ENCODE measurements around the gene OR4D1.

Gene OR4D1

DNA sequence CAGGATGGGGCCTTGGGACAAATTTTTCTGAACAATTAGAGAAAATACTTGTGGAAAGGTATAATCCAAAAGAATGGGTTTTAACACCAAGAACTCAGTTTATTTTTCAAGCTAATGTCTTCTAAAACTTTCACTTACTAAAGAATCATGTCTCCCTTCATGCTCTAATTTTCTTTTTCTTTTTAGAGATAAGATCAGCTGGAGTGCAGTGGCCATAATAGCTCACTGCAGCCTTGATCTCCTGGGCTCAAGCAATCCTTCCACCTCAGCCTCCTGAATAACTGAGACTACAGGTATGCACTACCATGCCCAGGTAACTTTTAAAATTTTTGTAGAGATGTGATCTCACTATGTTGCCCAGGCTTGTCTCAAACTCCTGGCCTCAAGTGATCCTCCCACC lies 5.5 kb downstream of the OR4D1 start:
- DNase-seq (ENCODE audit: low spot score): no peak

DNA sequence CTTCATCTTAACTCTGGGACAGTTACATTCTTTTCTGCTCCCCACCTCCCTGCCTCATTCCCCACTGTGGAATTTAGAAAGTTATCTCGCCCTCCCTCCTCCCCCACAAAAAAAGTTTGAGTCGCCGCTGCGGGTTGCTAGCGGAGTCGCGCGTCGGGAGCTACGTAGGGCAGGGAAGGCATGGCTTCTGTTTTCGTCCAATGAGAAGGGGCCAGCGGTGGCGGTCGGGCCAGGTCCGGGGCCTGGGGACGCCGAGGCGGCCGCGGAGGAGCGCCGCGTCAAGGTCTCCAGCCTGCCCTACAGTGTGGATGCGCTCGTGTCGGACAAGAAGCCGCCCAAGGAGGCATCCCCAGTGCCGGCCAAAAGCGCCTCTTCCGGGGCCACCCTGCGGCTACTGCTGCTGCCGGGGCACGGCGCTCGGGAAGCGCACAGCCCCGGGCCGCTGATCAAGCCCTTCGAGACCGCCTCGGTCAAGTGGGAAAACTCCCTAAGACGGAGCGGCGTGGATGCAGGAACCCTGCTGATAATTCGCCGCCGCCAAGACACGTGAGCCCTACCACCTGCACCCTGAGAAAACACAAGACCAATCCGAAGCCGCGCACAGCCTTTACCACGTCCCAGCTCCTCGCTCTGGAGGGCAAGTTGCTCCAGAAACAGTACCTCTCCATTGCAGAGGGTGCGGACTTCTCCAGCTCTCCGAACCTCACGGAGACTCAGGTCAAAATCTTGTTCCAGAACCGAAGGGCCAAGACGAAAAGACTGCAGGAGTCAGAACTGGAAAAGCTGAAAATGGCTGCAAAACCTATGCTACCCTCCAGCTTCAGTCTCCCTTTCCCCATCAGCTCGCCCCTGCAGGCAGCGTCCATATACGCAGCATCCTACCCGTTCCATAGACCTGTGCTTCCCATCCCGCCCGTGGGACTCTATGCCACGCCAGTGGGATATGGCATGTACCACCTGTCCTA lies 8.9 kb downstream of the OR4D1 start:
- no peak for DNase-seq (ENCODE audit: low spot score)

DNA sequence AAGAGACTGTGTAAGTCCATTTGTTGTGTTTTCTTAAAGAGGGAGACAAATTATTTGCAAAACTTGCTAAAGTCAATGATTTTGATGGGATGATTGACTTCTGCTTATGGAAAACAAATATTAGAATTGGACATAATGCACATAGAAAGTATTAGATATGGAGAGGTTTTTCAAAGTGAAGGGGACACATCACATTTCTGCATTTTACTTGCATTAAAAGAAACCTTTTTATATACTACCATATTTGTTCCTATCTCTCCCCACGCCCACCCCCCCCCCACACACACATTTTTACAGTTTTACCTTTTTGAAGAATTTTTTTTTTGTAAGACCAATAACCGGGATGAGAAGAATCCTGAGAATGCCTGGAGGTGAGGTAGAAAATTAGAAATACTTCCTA lies 10.0 kb downstream of the OR4D1 start:
- no peak for DNase-seq (ENCODE audit: low spot score)

DNA sequence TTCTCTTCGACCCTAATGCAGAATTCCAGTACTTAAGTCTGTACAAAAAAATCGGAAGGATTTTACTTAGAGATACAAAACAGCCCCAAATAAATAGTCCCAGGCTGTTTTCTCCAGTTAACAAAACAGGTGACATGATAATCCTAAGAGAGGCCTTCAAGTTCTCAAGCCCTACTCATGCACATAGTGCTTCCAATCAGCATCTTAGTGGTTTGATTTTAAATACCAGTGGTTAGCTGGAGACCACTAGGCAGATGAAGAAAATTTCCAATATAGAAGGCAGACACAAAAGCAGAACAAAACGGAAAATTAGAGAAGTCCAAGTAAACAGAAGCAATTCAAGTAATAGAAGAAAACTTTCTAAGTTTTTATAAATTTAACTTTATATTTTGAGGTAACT lies 13.4 kb downstream of the OR4D1 start:
- DNase-seq (ENCODE audit: low spot score): no peak

DNA sequence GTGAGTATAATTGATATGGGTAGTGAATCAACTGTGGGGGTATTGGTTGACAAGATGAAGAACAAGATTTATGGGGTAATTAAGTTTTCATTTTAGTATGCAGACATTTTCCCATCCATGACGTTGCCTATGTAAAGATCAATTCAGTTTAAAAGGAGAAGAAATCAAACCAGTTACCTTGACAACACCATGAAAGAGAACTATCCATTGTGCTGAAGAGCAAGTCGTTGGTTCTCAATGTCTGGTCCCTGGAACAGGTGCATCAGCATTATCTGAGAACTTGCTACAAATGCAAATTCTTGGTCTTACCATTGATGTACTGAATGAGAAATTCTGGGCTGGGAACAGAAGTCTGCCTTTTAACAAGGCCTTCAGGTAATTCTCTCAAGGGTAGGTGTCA lies 17.8 kb downstream of the OR4D1 start:
- no peak for DNase-seq (ENCODE audit: low spot score)

DNA sequence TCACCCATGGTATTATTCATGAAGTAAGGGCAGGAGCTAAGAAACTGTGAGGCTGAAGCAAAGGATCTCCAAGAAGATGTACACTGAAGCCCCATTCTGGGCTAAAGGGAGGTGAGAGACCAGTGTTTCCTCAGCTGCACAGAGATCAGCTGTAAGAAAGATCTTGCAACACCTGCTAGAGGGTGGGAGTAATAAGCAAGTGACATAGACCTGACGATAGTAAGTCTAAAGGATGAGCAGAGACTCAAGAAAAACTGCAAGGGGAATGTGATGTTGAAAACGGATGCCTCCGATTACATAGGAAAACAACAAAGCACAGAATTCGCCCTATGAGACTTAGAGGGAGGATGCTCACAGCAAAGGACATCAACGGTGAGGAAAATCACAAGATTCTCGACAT lies 18.5 kb downstream of the OR4D1 start, which contains the start of gene OR4D2:
TSS of gene OR4D2 (plus strand) at position 301 of the 400 bp plus-strand sequence. CDS start 2,674 bp downstream, outside the sequence.
- no peak for DNase-seq (ENCODE audit: low spot score)

DNA sequence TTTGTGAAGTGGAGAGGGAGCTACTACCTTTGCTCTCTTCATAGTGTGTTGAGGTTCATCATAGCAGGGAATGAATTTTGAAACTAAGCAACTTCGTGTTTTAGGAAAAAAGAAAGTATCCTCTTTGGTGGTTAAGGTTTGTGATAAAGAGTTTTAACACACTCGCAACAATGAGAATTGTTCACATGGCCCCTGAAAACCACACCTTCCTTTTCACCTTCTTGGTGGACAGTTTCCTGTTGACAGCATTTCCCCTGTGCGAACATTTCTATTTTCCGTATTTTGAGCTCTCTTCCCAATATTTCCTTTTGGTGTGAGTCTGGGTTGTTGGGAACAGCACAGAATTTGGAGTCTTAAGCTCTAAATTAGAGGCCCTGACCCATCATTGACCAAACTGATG lies 22.4 kb downstream of the OR4D1 start:
- no peak for DNase-seq (ENCODE audit: low spot score)

DNA sequence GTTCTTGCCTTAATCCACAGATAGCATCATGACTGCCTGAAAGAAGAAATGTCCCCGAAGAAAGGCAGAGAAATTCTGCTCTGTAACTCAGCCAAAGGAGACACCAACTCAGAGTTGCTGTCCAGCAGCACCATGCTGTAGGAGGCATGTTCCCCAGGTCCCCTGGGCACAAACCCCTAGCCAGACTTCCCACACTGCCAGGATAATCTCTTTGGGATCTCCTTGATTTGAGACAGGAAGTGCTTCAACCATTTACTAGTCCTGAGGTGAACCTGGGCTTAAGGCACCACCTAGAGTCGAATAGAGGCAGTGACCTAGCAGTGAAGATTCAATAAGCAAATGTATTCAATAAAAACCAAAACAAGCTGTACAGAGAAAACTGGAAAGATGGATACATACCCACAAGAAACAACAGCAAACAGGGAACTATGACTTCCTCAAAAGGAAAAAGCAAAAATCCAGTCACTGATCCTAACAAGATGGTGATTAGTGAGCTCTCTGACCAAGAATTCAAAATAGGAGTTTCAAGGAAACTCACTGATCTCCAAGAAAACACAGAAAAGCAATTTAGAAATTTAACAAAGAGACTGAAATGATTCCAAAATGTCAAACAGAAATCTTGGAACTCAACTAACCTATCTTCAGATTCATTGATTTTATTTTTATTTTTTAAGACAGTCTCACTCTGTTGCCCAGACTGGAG lies 24.3 kb downstream of the OR4D1 start:
- no peak for DNase-seq (ENCODE audit: low spot score)

DNA sequence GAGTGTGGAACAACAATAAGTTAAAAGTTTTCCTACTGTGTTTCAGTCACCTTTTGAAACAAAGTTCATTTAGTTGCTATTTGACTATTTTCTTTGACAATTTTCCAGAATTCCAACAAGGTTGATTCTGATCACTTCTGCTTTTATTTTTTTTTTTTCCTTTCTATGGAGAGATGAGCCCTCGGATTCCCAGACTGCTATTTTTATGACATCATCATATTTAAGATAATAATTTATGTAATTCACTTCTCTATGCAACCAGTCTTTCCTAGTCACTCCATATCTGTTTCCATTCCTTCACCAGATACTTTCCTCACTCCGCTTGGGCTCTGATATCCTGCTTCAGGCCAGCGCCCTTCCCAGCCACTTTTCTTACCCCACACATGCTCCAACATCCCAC lies 26.7 kb downstream of the OR4D1 start:
- DNase-seq (ENCODE audit: low spot score): no peak

DNA sequence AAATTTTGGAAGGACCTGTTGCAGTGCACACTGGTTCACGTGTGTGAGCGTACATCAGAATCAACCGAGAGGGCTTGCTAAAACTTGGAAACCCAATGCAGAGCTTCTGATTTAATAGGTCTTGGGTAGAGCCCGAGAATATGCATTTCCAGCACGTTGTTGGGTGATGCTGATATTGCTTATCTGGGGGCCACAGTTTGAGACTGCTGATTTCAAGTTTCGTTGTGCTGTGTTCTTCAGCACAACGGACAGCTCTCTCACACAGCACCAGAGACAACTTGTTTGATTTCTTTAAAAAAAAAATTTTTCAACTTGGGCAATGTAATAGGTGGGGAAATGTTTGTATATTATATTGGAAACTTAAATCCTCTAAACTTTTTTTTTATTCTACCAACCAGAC lies 28.0 kb downstream of the OR4D1 start:
- DNase-seq (ENCODE audit: low spot score): no peak

DNA sequence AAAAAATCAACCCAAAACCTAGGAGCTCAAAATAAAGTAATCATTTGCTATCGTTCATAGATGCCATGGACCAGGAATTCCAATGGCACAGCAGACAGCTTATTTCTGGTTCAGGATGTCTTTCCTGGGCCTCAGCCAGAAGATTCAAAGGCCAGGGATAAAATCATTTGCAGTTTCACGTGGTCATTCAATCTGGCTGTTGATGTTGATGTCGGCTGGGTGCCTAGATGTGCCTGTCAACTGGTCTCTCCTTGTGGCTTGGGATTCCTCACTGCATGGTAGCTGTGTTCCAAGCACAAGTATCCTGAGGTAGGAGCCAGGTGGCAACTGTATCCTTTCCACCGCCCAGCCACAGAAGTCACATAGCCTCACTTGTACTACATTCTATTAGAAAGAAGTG lies 33.6 kb downstream of the OR4D1 start:
- DNase-seq (ENCODE audit: low spot score): no peak

DNA sequence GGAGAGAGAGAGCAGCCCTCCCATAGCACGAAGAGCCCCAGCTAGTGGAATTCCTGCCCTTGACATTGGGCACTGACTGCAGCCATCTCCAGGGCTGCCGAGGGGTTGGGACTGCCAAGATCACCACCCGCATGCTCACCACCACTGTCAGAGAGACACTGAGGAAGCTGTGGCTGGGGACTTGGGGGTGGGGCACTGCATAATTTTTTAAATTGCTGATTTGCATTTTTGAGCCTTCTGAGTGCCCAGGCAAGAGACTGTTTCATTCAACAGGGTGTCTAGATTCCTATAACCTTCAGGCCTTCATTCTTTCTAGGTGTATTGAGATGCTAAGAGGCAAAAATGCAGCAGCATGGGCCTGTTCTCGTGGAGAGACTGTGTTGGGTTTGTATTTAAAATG lies 35.3 kb downstream of the OR4D1 start:
- no peak for DNase-seq (ENCODE audit: low spot score)

DNA sequence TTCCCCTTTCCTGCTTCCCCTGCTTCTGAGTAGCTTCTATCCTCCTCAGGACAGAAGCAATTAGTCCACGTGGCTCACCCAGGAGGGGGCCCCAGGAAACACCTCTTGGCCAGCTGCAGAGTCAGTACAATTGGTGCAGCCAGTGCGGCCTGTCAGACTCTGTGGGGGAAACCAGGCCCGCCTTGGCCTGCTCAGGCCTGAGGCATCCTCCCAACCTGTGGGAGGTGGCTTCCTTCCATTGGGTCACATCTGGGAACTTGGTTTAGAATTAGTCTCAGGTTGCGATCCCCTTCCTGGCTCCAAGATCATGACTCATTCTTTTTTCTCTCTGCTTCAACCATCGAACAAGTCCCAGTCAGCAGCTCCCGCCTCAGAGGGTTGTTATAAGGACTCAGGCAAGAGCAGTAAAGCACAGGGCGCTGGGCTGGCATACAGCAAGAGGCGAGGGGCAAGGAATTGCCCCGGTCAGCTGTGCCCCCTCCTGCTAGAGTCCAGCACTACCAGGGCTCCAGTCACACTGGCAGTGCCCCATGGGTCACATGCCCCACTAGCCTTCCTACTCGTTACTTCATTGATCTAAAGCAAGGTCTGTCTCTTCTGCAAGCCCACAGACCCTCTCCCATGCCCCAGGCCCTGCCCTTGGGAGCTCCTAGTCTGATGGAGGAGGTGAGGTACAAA lies 36.3 kb downstream of the OR4D1 start:
- DNase-seq (ENCODE audit: low spot score): no peak

DNA sequence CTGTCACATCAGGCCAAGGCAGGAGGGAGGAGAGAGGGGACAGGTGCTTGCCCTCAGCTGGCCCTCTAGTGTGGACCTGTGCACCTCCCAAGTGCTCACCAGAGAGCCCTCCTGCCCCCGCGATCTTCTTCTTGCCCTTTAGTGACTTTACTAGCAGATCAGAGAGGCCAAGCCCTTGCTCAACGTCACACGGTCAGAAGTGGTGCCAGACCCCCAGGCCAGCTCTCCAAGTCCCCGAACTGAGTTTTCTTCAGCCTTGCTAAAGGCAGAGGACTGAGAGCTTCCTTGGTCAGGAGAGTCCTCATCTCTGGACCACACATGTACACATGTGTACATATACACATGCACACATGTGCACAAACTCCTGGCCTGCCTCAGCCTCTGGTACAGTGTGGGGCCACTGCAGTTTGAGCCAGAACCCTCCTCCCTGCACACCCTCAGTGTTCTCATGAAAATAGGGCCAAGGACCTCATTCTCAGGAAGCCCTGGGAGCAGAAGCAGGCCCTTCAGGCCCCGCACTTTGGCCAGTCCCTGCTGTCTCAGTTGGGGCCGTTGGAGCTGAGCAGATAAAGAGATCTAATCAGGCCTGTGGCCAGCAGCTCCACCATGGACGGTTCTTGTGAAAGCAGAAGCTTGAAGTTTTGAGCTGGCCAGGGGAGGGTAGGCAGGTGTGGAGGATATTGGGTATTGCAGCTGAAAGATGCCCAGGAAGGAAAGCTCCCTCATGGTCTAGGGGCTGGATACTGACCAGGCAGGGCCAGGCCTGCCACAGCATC lies 37.0 kb downstream of the OR4D1 start:
- DNase-seq (ENCODE audit: low spot score): no peak

DNA sequence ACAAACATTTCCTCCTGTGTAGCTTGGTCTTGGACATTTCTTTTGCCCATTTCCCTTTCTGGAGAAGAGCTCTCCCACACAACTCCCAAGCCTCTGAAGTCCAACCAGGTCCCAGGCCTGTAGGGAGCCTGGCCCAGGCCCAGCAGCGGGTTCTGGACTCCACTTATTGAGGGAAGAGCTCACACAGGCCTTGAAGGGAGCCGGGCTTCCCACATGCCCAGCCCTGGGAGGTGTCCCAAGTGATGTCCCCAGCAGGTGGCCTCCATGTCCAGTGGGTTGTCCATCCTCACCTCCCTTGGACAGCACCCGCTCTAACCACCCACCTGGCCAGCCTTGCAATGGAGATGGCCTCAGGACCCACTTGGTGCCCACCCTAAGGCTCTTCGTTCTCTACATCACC lies 38.4 kb downstream of the OR4D1 start:
- no peak for DNase-seq (ENCODE audit: low spot score)

DNA sequence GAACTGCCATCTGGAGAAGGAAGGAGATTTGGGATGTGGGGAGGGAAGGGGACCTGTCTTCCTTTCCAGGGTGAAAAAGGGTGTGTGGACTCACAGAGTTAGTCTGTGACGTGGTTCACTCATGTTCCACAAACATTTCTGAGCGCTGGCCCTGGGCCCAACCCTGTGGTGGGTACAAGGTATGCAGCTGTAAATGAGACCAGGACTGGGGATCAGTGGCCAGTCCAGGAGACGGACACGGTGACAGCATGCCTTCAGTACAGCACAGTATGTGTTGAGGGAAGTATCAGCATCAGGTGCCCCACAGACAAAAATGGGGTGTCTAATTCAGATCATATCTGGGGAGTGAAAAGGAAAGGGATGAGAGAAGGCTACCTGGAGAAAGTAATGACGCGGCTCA lies 38.9 kb downstream of the OR4D1 start:
- no peak for DNase-seq (ENCODE audit: low spot score)

DNA sequence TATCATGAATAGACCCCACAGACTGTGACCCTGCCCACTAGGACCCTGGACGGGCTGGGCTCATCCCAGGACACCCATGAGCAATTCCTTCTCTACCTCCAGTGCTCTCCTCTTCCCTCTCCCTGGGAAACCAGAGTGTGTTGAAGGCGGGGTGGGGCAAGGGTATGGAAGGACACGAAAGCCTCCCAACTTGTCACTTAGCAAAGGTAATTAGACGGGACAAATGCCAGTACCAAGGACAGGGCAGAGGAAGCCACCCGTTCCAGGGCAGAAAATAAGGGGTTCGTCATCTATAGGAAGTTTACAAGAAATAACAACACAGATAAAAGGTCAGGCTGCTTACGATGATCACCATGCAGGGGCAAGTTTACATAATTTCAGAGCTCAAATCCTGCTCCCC lies 39.5 kb downstream of the OR4D1 start:
- no peak for DNase-seq (ENCODE audit: low spot score)

DNA sequence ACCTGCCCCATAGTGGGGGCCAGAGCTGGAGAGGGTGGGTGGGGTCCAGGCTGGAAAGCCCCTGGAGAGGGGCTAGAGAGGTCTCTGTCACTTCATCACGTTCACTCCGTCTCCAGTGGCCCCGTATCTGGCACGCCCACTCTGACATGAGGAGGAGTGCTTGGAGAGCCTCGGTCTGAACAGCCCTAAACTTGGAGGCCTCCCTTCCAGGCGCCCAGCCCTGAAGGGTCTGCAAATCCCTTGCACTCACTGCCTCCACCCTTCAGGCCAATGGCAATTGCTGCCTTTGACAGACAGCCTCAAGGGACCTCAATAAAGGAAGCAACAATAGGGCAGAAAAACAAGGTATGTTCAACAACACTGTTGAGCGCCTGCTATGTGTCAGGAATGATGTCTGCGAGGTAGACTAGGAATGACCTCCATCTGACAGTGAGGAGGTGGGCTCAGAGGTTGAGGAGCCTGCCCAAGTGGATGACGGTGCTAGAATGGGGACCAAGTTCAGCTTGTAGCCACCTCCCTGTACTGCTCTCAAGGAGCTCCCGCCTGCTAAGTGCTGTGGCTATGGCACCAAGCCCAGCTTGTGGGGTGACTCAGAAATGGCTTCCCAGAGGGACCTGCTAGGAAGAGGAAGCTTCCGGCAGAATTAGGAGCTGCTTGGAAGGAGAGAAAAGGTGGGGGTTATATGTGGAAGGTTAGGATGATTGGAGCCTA lies 41.4 kb downstream of the OR4D1 start:
- DNase-seq (ENCODE audit: low spot score): no peak

DNA sequence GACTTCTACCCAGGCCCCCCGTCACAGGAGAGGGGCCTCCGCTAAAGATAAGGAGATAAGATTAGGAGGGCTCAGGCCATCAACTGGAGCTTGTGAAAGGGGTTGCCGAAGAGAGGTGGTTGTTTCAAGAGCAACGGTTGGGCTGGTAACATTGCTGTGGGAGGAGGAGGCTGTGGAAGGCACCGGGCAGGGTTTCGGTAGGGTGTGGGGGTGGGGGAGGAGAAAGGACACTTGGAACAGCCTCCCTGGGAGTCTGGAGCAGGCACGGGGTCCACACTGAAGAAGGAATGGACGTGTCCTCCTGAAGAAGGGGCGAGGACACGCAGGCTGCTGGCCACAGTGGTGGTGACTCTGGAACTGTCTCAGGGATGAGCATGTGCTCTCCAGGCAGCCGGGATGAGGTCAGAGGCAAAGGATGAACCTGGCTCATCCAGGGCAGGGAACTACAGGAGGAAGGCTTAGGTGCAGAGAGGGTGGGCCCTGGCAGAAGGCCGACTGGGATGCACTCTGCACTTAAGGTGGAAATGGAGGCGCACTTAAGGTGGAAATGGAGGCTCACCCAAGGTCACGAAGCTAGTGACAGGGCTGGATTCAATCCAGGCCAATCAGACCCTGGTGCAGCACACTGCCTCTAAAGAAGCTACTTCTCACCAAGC lies 43.2 kb downstream of the OR4D1 start:
- no peak for DNase-seq (ENCODE audit: low spot score)

DNA sequence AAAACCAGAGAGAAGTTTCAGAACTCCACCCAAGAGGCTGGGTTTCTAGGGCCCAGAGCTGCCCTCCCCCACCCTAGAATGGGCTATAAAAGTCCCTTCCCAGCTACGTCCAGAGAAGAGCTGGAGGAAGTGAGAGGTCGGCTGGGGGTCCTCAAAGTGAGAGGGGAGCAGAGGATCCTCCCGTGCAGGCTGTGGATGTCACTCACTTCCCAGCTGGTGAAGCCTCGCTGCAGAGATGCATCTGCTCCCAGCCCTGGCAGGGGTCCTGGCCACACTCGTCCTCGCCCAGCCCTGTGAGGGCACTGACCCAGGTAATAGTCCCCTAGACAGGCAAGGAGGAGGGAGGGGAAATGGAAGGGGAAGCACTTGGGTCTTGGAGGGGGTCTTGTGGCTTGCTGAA lies 44.4 kb downstream of the OR4D1 start, which contains the start of gene EPX:
TSS of gene EPX (plus strand) at position 115 of the 400 bp plus-strand sequence. CDS start at position 236, 121 bp downstream.
- DNase-seq (ENCODE audit: low spot score): no peak

All from left forelimb (tissue), 1 donor.